Hepatocyte (in vitro differentiated cells): Measurements from ENCODE around the gene XDH. TPM values are rescaled to one million over a fixed set of nuclear protein-coding genes. Genes with fewer than 3 reads are reported as not detected.

Experiments used
- DNase-seq: peaks from one replicate; pipeline ENCODE4 v3.0.0-alpha.2; 2016; ENCODE audit warnings: low spot score
- H2AFZ ChIP-seq: fragments of 200-600 bp; sonication (generic); 2 replicates; pipeline ENCODE4 v1.6.0; 2016; ENCODE audit warnings: antibody characterized with exemption, mild to moderate bottlenecking
- H3K27ac ChIP-seq: fragments of 200-600 bp; sonication (generic); 2 replicates; pipeline ENCODE4 v1.5.1; 2016; ENCODE audit warnings: mild to moderate bottlenecking
- H3K27me3 ChIP-seq: fragments of 200-600 bp; sonication (generic); 2 replicates; pipeline ENCODE4 v1.6.1; 2016
- H3K36me3 ChIP-seq: fragments of 200-600 bp; sonication (generic); replicated peaks from 2 replicates; pipeline ENCODE4 v1.5.1; 2016; ENCODE audit warnings: low read depth; ENCODE audit not compliant: insufficient read depth
- H3K4me1 ChIP-seq: fragments of 200-600 bp; sonication (generic); 2 replicates; pipeline ENCODE4 v1.5.1; 2016; ENCODE audit warnings: mild to moderate bottlenecking, moderate library complexity; ENCODE audit not compliant: insufficient read depth
- H3K4me2 ChIP-seq: fragments of 200-600 bp; sonication (generic); 2 replicates; pipeline ENCODE4 v1.6.0; 2016
- H3K4me3 ChIP-seq: fragments of 200-600 bp; sonication (generic); 2 replicates; pipeline ENCODE4 v1.5.1; 2016; ENCODE audit warnings: mild to moderate bottlenecking
- H3K79me2 ChIP-seq: fragments of 200-600 bp; sonication (generic); 2 replicates; pipeline ENCODE4 v1.6.0; 2017; ENCODE audit warnings: mild to moderate bottlenecking
- H3K9me2 ChIP-seq: fragments of 200-600 bp; sonication (generic); replicated peaks from 2 replicates; pipeline ENCODE4 v1.6.0; 2017; ENCODE audit warnings: mild to moderate bottlenecking; ENCODE audit not compliant: insufficient read depth
- H3K9me3 ChIP-seq: fragments of 200-600 bp; sonication (generic); 2 replicates; pipeline ENCODE4 v1.5.1; 2016; ENCODE audit warnings: low read depth, mild to moderate bottlenecking
- H4K20me1 ChIP-seq: fragments of 200-600 bp; sonication (generic); 2 replicates; pipeline ENCODE4 v1.6.0; 2016; ENCODE audit warnings: mild to moderate bottlenecking; ENCODE audit not compliant: insufficient read depth, poor library complexity, severe bottlenecking
- CTCF ChIP-seq: fragments of 200-600 bp; sonication (generic); IDR thresholded peaks from 2 replicates; pipeline ENCODE4 v1.5.1; 2016; ENCODE audit warnings: antibody characterized with exemption, mild to moderate bottlenecking; ENCODE audit not compliant: poor library complexity
- EZH2 ChIP-seq: fragments of 200-600 bp; sonication (generic); IDR thresholded peaks from 2 replicates; pipeline ENCODE4 v1.6.1; 2016; ENCODE audit warnings: antibody characterized with exemption, mild to moderate bottlenecking, borderline replicate concordance
- EZH2phosphoT487 ChIP-seq: fragments of 200-600 bp; sonication (generic); IDR thresholded peaks from one replicate; pipeline ENCODE4 v1.6.1; 2018; ENCODE audit warnings: antibody characterized with exemption, mild to moderate bottlenecking, low read depth, moderate library complexity; ENCODE audit not compliant: unreplicated experiment, severe bottlenecking
- WGBS: methylation state at CpG from one replicate; pipeline ENCODE4 v1.1.6; 2016; ENCODE audit warnings: low lambda C conversion rate; ENCODE audit errors: missing lambda C conversion rate; 5-methylcytosine and 5-hydroxymethylcytosine counted together
- polyA plus RNA-seq: library from polyadenylated mRNA; unstranded; fragments of >200 nt; fragmentation: Nextera tagmentation; extraction: Ambion mirVana; gene quantifications from 2 replicates; pipeline ENCODE4 v1.2.1, GENCODE V29; 2016
- total RNA-seq: library from RNA; depleted of rRNA; stranded (reverse); fragments of >200 nt; gene quantifications from 2 replicates; pipeline ENCODE4 v1.2.3, GENCODE V29; 2014

The XDH gene
- total and polyA plus RNA-seq, 2 experiments from 2014 or later = 1.6 to 6.7 TPM

GRCh38 chr2:31363956-31364750, 50.4 kb downstream of the XDH start:
- no peaks in the 10 kb centered on the region for H3K9me3 ChIP-seq
- no peak overlapping the region for H3K4me3 ChIP-seq
- WGBS = 88% methylated on average over 15 of the region's 15 CpGs
- TF ChIP-seq CTCF = no peak
- no peak for TF ChIP-seq EZH2
- TF ChIP-seq EZH2phosphoT487 = no peak
- no peak overlapping the region for H2AFZ ChIP-seq
- no peaks in the 10 kb centered on the region for H4K20me1 ChIP-seq
- no peaks in the 10 kb centered on the region for H3K9me2 ChIP-seq
- no peaks in the 10 kb centered on the region for H3K4me1 ChIP-seq
- H3K27me3 ChIP-seq = no peaks in the 10 kb centered on the region
- DNase-seq = no peak
- H3K27ac ChIP-seq = no peak overlapping the region
- no peaks in the 10 kb centered on the region for H3K36me3 ChIP-seq
- no peaks in the 10 kb centered on the region for H3K79me2 ChIP-seq
- H3K4me2 ChIP-seq = no peak overlapping the region

- H4K20me1 ChIP-seq = no peaks in the 10 kb centered on the region
- no peaks in the 10 kb centered on the region for H3K9me2 ChIP-seq
- TF ChIP-seq EZH2phosphoT487 (no peak), CTCF (no peak), EZH2 (no peak)
- H3K4me3 ChIP-seq = no peak overlapping the region
- 96% methylated on average over 5 of the region's 5 CpGs for whole genome bisulfite sequencing
- H2AFZ ChIP-seq = no peak overlapping the region
- H3K4me2 ChIP-seq = no peak overlapping the region
- H3K27me3 ChIP-seq = no peaks in the 10 kb centered on the region
- no peak overlapping the region for H3K27ac ChIP-seq
- no peaks in the 10 kb centered on the region for H3K79me2 ChIP-seq
- no peaks in the 10 kb centered on the region for H3K36me3 ChIP-seq
- no peaks in the 10 kb centered on the region for H3K9me3 ChIP-seq
- DNase-seq = no peak
- H3K4me1 ChIP-seq = no peaks in the 10 kb centered on the region
Observed at GRCh38 chr2:31362581-31362980, 52.0 kb downstream of the XDH start.

GRCh38 chr2:31359229-31359628, 55.3 kb downstream of the XDH start:
- no peaks in the 10 kb centered on the region for H4K20me1 ChIP-seq
- no peaks in the 10 kb centered on the region for H3K4me1 ChIP-seq
- H3K4me2 ChIP-seq = no peak overlapping the region
- H3K9me2 ChIP-seq = no peaks in the 10 kb centered on the region
- no peak overlapping the region for H3K4me3 ChIP-seq
- H3K36me3 ChIP-seq = no peaks in the 10 kb centered on the region
- TF ChIP-seq EZH2phosphoT487 = no peak
- no peak for TF ChIP-seq EZH2
- no peak for TF ChIP-seq CTCF
- 71% methylated on average over 2 of the region's 2 CpGs for WGBS
- H2AFZ ChIP-seq = no peak overlapping the region
- no peak overlapping the region for H3K27ac ChIP-seq
- H3K79me2 ChIP-seq = no peaks in the 10 kb centered on the region
- H3K9me3 ChIP-seq = no peaks in the 10 kb centered on the region
- H3K27me3 ChIP-seq = no peaks in the 10 kb centered on the region
- no peak for DNase-seq
